RWPE2 (cell line): ENCODE results near the gene LRRC8B.

Experiments
- ATAC-seq: fragments of 200-7000 bp; cut with Tn5 transposase; 3 replicates; pipeline ENCODE4 v1.9.1; 2021; ENCODE audit warnings: low read depth
- DNase-seq: peaks from one replicate; pipeline ENCODE4 v3.0.0-alpha.2; 2020; ENCODE audit warnings: low spot score
- H3K27ac ChIP-seq: fragments of 450-650 bp; 2 replicates; pipeline ENCODE4 v1.5.1; 2017; ENCODE audit warnings: mild to moderate bottlenecking; ENCODE audit not compliant: poor library complexity, severe bottlenecking
- H3K27me3 ChIP-seq: fragments of 250-450 bp; sonication (Bioruptor Pico); 2 replicates; pipeline ENCODE4 v1.5.1; 2021; ENCODE audit warnings: mild to moderate bottlenecking, moderate library complexity; ENCODE audit not compliant: insufficient read depth, poor library complexity, severe bottlenecking
- H3K36me3 ChIP-seq: fragments of 250-450 bp; sonication (Bioruptor Pico); 2 replicates; pipeline ENCODE4 v1.5.1; 2020; ENCODE audit warnings: low read depth, mild to moderate bottlenecking, moderate library complexity
- H3K4me1 ChIP-seq: fragments of 250-450 bp; sonication (Bioruptor Pico); 2 replicates; pipeline ENCODE4 v1.5.1; 2021; ENCODE audit warnings: mild to moderate bottlenecking, moderate library complexity; ENCODE audit not compliant: insufficient read depth, poor library complexity, severe bottlenecking
- H3K4me3 ChIP-seq: fragments of 250-450 bp; sonication (Bioruptor Pico); 2 replicates; pipeline ENCODE4 v1.5.1; 2021; ENCODE audit warnings: mild to moderate bottlenecking, moderate library complexity; ENCODE audit not compliant: severe bottlenecking
- H3K9me3 ChIP-seq: fragments of 250-450 bp; sonication (Bioruptor Pico); 2 replicates; pipeline ENCODE4 v1.5.1; 2021; ENCODE audit warnings: mild to moderate bottlenecking, moderate library complexity; ENCODE audit not compliant: severe bottlenecking
- TF ChIP-seq, protein P1 (sequence below): fragments of 450-650 bp; IDR thresholded peaks from one replicate; pipeline ENCODE4 v1.5.1; 2017; ENCODE audit warnings: mild to moderate bottlenecking, moderate library complexity; ENCODE audit not compliant: poor library complexity, severe bottlenecking

Gene LRRC8B

GRCh38 chr1:89532866-89533265 lies 8.2 kb downstream of the LRRC8B start:
- Histone ChIP-seq H3K36me3 (no peaks in the 10 kb centered on the region), H3K4me1 (no peaks in the 10 kb centered on the region), H3K27ac (no peak overlapping the region), H3K9me3 (no peaks in the 10 kb centered on the region), H3K4me3 (no peak overlapping the region), H3K27me3 (no peaks in the 10 kb centered on the region)
- no peak for ATAC-seq
- no peak for DNase-seq
- TF ChIP-seq, protein P1, sequence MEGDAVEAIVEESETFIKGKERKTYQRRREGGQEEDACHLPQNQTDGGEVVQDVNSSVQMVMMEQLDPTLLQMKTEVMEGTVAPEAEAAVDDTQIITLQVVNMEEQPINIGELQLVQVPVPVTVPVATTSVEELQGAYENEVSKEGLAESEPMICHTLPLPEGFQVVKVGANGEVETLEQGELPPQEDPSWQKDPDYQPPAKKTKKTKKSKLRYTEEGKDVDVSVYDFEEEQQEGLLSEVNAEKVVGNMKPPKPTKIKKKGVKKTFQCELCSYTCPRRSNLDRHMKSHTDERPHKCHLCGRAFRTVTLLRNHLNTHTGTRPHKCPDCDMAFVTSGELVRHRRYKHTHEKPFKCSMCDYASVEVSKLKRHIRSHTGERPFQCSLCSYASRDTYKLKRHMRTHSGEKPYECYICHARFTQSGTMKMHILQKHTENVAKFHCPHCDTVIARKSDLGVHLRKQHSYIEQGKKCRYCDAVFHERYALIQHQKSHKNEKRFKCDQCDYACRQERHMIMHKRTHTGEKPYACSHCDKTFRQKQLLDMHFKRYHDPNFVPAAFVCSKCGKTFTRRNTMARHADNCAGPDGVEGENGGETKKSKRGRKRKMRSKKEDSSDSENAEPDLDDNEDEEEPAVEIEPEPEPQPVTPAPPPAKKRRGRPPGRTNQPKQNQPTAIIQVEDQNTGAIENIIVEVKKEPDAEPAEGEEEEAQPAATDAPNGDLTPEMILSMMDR = no peak

GRCh38 chr1:89535537-89535936 lies 10.9 kb downstream of the LRRC8B start:
- H3K27me3 ChIP-seq = no peaks in the 10 kb centered on the region
- no peaks in the 10 kb centered on the region for H3K4me1 ChIP-seq
- no peak for ATAC-seq
- TF ChIP-seq, protein P1 = no peak
- no peak overlapping the region for H3K4me3 ChIP-seq
- H3K9me3 ChIP-seq = no peaks in the 10 kb centered on the region
- no peak overlapping the region for H3K27ac ChIP-seq
- no peak for DNase-seq
- H3K36me3 ChIP-seq = no peaks in the 10 kb centered on the region

DNA sequence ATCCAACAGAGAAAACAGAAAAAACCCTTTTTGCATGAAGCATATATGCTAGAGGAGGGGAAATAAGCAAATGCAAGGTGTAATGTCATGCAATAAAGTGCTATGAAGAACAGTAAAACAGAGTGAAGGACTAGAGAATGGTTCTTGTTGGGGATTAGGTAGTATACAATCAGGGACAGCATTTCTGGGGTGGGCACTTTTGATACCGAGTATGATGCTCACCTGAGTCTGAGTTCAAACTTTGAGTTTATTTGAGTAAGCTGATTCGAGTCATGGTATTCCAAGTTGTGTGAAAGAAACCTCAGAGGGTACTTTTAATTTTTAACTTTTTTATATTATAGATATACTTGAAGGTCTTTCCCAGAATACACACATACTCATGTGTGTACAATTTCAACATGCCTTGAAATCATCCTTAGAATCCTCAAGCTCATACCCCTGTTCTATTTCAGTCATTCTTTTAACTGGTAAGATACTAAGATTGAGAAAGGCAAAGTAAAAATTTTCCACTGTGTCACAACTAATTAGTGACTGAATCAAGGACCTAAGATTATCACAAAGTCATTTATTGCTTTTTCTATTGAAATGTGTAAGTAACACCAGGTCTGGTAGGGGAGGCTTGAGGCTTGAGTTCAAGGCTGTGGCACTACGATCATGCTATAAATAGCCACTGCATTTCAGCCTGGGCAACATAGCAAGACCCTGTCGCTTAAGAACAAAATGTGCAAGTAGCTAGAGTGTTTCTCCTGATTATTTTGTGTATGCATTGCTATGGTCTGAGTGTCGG lies 12.1 kb downstream of the LRRC8B start:
- no peaks in the 10 kb centered on the region for H3K9me3 ChIP-seq
- ATAC-seq (no peak), DNase-seq (no peak)
- H3K4me1 ChIP-seq = no peaks in the 10 kb centered on the region
- H3K4me3 ChIP-seq = no peak overlapping the region
- H3K27ac ChIP-seq = no peak overlapping the region
- TF ChIP-seq, protein P1 = no peak
- H3K36me3 ChIP-seq = no peaks in the 10 kb centered on the region
- H3K27me3 ChIP-seq = no peaks in the 10 kb centered on the region

DNA sequence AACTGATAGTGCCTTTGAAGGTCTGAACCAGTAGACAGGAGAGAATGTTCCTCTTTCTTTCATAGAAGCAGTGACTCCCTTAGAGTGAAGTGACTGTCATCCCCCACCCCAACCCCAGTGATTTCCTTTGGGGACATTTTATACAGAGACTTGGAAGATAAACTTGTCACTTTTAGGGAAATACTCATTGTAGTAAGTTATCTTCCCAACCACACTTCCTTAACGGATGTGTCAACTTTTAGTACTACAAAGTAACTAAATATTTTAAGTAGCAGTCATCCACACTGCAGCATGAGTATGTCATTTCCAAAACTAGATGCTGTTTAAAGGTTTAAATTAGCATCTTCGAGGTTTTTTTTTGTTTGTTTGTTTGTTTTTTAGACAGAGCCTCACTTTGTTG lies 13.7 kb downstream of the LRRC8B start:
- no peaks in the 10 kb centered on the region for H3K36me3 ChIP-seq
- H3K9me3 ChIP-seq = no peaks in the 10 kb centered on the region
- no peak overlapping the region for H3K27ac ChIP-seq
- DNase-seq (no peak), ATAC-seq (no peak)
- H3K27me3 ChIP-seq = no peaks in the 10 kb centered on the region
- no peaks in the 10 kb centered on the region for H3K4me1 ChIP-seq
- TF ChIP-seq, protein P1 = no peak
- no peak overlapping the region for H3K4me3 ChIP-seq

DNA sequence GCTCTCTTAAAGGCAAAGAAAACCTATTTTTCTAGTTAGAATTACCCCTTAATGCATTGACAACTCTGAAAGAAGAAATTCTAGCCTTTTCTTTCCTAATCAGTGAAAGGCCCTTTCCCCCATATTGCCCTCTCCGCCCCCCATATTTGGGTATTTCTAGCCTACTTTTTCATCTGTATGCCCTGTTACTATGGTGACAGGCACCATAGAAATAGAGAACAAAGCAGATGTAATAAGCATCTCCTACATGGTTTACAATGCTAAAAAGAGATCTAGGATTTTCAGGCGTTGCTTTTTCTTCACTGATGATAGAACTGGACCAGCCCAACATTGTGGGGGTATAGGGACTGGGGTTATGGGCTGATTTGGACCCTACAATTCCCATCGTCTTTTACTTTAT lies 14.5 kb downstream of the LRRC8B start:
- DNase-seq (no peak), ATAC-seq (no peak)
- H3K9me3 ChIP-seq = no peaks in the 10 kb centered on the region
- H3K27ac ChIP-seq = no peak overlapping the region
- TF ChIP-seq, protein P1 = no peak
- H3K4me3 ChIP-seq = no peak overlapping the region
- H3K27me3 ChIP-seq = no peaks in the 10 kb centered on the region
- H3K4me1 ChIP-seq = no peaks in the 10 kb centered on the region
- no peaks in the 10 kb centered on the region for H3K36me3 ChIP-seq
